NCI-H1694 (cell line): ENCODE measurements around the gene PRIM2.
"Not testable (repeated sequence)": the region's sequence is repeated elsewhere in the genome, so short reads cannot be mapped to it uniquely, and the experiment has no call there.

Source experiments
- DNase-seq: peaks from one replicate; lab custom pipeline; 2025; lab: John Stamatoyannopoulos, UW

PRIM2 gene

GRCh38 chr6:57365076-57365583 is 47.7 kb downstream of the PRIM2 start:
- DNase-seq, result not testable (repeated sequence)

- DNase-seq, result not testable (repeated sequence)
Measured at GRCh38 chr6:57368965-57369731, 51.7 kb downstream of the PRIM2 start.

- not testable (repeated sequence) for DNase-seq
Measured at GRCh38 chr6:57371779-57372178, 54.3 kb downstream of the PRIM2 start.

GRCh38 chr6:57374764-57375163 is 57.3 kb downstream of the PRIM2 start:
- DNase-seq, result not testable (repeated sequence)

- not testable (repeated sequence) for DNase-seq
Measured at GRCh38 chr6:57376083-57376482, 58.7 kb downstream of the PRIM2 start.

GRCh38 chr6:57389038-57389592 is 71.7 kb downstream of the PRIM2 start:
- not testable (repeated sequence) for DNase-seq

- DNase-seq, result not testable (repeated sequence)
Measured at GRCh38 chr6:57390818-57391217, 73.4 kb downstream of the PRIM2 start.

GRCh38 chr6:57392047-57392446 is 74.6 kb downstream of the PRIM2 start:
- DNase-seq, result not testable (repeated sequence)

- not testable (repeated sequence) for DNase-seq
Measured at GRCh38 chr6:57419341-57419740, 101.9 kb downstream of the PRIM2 start.

- DNase-seq, result no peak
Measured at GRCh38 chr6:57421503-57421902, 104.1 kb downstream of the PRIM2 start.

- no peak for DNase-seq
Measured at GRCh38 chr6:57423468-57423867, 106.0 kb downstream of the PRIM2 start.

GRCh38 chr6:57431742-57432141 is 114.3 kb downstream of the PRIM2 start:
- not testable (repeated sequence) for DNase-seq

- DNase-seq, result no peak
Measured at GRCh38 chr6:57432157-57432556, 114.7 kb downstream of the PRIM2 start.

- DNase-seq, result no peak
Measured at GRCh38 chr6:57432919-57433684, 115.7 kb downstream of the PRIM2 start.

- DNase-seq, result not testable (repeated sequence)
Measured at GRCh38 chr6:57433790-57434189, 116.4 kb downstream of the PRIM2 start.

GRCh38 chr6:57434944-57435343 is 117.5 kb downstream of the PRIM2 start:
- DNase-seq, result no peak

GRCh38 chr6:57435475-57436160 is 118.2 kb downstream of the PRIM2 start:
- DNase-seq, result no peak

GRCh38 chr6:57440735-57441134 is 123.3 kb downstream of the PRIM2 start:
- DNase-seq, result not testable (repeated sequence)

- DNase-seq, result not testable (repeated sequence)
Measured at GRCh38 chr6:57442133-57442532, 124.7 kb downstream of the PRIM2 start.

GRCh38 chr6:57443181-57443580 is 125.8 kb downstream of the PRIM2 start:
- DNase-seq, result not testable (repeated sequence)

- DNase-seq, result not testable (repeated sequence)
Measured at GRCh38 chr6:57444787-57445186, 127.4 kb downstream of the PRIM2 start.

- DNase-seq, result not testable (repeated sequence)
Measured at GRCh38 chr6:57445379-57445778, 127.9 kb downstream of the PRIM2 start.
